Head of caudate nucleus (tissue), 42 donors: ENCODE measurements around the gene GNPTG.
A peak's percentile ranks its signal among the peaks of the same experiment; 100 is the strongest.

Experiments
- DNase-seq, 42 donors: peaks; one replicate each; pipeline versions ENCODE4 v3.0.0 to v3.0.0-alpha.2; 2020 to 2021; ENCODE audit warnings: mixed read lengths in 7 of 42
- intact Hi-C: fragments of 100-400 bp; cut with DNase I; formaldehyde crosslinking; loops from one replicate; pipeline ENCODE4 v1.15.0; 2022

GNPTG gene

DNA sequence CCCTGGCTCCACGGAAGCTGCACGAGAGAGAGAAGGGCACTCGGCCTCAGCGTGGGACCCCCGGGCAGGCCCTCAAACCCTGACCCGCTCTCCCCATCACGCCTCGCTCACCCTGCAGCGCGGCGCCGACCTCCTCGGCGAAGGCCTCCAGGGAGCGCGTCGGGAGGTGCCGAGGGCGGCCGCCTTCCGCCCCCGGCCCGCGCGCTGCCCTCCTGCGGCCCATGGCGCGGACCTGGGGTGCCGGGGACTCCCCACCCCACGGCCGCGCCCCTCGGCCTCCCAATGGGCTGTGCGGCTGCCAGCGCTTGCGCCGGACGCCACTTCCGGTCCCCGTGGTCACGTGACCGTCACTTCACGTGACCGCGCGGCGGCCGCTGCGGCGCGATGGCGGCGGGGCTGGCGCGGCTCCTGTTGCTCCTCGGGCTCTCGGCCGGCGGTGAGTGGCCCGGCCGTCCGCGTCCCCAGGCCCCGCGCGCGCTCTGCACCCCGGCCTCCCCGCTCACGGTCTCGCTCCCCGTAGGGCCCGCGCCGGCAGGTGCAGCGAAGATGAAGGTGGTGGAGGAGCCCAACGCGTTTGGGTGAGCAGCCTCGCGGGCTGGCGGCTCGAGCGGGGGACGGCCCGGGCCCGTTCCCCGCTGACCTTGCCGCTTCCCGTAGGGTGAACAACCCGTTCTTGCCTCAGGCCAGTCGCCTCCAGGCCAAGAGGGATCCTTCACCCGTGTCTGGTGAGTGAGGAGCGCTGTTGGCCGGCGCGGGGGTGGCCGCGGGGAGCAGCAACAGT lies at the start of gene GNPTG, which contains the start of gene TSR3:
TSS of gene GNPTG (plus strand) at position 350 of the 781 bp plus-strand sequence. CDS start at position 385, 35 bp downstream.
TSS of gene TSR3 (minus strand) at position 297 of the 781 bp plus-strand sequence. CDS start at position 223, 74 bp downstream.
- DNase-seq = peak; percentile 24 to 89 (median 76)
- intact Hi-C loops = loop anchor here (5.0 to 10.0 kb wide), 3 partner anchors 39 to 123 kb away; partner anchors contain the start of genes CLCN7 and UQCC4

DNA sequence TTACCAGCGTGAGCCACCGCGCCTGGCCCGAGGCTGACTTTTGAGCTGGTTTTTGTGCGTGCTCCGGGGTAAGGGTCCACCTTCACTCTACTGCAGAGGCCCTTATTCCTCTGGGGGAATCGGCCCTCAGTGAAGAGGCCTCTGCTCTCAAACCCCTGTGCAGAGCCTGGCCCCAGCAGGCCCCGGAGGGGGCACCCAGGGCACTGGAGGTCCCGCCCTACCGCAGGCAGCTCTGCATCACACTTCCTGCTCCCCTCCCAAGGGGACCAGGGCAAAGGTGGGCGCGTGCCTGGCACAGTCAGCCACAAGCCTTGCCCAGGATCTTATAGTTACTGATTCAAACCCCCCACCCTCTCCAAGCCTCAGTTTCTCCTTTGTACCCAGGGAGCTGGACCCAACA lies 45.9 kb upstream of the GNPTG start:
- intact Hi-C loops = loop anchor here (10.0 kb wide), 1 partner anchor 109 kb away; the partner anchor contains the start of gene UNKL

DNA sequence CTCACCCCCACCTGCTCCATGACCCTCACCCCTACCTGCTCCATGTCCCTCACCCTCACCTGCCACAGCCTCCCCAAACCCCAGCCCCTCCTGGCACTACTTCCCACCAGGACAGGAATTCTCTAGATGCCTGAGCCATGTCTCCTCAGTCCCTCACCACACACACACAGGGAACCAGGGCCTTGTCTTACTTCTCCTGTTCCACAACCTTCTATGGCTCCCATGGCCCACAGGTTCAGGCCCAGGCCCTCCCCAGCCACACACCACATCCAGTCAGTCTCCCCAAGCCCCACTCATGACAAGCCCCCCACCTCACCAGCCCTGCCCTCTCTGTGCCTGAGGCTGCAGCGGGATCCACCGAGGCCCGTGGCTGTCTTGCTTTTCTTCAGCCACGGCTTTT lies 45.4 kb upstream of the GNPTG start:
- DNase-seq = no peak
- intact Hi-C loops = loop anchor here (10.0 kb wide), 1 partner anchor 108 kb away; the partner anchor contains the start of gene UNKL

More for the DNA sequence above, 45.9 kb upstream of the GNPTG start:
- DNase-seq = no peak

DNA sequence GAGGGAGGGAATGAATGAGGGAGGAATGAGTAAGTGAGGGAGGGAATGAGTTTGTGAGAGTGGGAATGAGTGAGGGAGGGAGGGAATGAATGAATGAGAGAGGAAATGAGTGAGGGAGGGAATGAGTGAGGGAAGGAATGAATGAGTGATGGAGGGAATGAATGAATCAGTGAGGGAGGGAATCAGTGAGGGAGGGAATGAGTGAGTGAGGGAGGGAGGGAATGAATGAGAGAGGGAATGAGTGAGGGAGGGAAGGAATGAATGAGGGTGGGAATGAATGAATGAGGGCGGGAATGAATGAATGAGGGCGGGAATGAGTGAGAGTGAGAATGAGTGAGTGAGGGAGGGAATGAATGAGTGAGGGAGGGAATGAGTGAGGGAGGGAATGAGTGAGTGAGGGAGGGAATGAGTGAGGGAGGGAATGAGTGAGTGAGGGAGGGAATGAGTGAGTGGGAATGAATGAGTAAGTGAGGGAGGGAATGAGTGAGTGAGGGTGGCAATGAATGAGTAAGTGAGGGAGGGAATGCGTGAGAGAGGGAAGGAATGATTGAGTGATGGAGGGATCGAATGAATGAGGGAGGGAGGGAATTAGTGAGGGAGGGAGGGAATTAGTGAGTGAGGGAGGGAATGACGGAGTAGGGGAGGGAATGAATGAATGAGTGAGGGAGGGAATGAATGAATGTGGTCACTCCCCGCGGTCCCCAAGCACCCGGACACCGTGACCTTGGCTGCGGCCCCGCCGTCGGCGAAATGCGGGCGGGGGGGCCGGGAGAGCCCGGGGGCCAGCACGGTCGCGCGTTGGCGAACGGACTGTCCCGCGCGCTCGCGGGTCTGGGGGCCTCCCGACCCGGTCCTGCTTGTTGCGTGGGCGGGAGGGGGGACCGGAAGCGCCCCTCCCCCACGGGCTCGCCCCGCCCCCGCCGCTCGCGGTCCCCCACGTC lies 43.4 kb upstream of the GNPTG start:
- intact Hi-C loops = loop anchor here (10.0 kb wide), 1 partner anchor 106 kb away; the partner anchor contains the start of gene UNKL
- DNase-seq = no peak

DNA sequence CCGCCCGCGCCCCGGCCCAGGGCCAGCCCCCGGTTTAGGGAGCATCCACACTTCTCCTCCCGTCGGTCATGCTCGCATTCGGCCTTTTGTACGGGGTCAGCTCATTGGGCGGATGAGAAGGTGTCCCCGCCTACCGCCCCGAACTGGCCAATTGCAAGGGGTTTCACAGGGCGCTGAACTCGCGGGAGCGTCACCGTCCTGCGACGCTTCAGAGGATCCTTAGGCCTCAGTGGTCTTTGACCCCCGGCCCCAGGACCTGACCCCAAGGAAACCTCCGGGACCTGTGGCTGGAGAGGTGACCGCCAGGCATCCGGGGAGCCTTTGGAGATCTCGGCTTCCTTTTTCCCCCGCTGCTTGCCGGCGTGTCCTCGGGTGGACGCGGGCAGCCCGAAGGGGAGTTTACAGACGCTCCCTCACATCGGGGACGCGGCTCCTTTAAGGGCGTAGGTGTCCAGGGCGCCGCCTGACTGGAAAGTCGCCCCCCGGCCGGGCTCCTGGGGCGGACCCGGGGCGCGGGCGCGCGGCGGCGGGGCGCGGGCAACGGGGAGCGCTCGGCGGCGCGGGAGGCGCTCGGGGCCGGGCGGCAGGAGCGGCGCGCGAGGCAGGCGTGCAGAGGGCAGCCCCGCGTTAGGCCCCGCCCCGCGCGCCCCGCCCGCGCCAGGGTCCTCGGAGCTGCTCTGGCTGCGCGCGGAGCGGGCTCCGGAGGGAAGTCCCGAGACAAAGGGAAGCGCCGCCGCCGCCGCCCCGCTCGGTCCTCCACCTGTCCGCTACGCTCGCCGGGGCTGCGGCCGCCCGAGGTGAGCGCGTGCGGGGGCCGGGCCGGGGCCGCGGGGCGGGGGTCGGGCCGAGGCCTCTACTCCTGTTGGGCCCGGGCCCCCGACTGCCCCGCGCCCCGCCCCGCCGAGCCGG lies 42.5 kb upstream of the GNPTG start, which contains the start of gene UBE2I:
TSS of gene UBE2I (plus strand) at position 660 of the 909 bp plus-strand sequence. CDS start 4,395 bp downstream, outside the sequence.
- intact Hi-C loops = loop anchor here (10.0 kb wide), 1 partner anchor 106 kb away; the partner anchor contains the start of gene UNKL
- peak; percentile 96 to 100 (median 99) for DNase-seq

DNA sequence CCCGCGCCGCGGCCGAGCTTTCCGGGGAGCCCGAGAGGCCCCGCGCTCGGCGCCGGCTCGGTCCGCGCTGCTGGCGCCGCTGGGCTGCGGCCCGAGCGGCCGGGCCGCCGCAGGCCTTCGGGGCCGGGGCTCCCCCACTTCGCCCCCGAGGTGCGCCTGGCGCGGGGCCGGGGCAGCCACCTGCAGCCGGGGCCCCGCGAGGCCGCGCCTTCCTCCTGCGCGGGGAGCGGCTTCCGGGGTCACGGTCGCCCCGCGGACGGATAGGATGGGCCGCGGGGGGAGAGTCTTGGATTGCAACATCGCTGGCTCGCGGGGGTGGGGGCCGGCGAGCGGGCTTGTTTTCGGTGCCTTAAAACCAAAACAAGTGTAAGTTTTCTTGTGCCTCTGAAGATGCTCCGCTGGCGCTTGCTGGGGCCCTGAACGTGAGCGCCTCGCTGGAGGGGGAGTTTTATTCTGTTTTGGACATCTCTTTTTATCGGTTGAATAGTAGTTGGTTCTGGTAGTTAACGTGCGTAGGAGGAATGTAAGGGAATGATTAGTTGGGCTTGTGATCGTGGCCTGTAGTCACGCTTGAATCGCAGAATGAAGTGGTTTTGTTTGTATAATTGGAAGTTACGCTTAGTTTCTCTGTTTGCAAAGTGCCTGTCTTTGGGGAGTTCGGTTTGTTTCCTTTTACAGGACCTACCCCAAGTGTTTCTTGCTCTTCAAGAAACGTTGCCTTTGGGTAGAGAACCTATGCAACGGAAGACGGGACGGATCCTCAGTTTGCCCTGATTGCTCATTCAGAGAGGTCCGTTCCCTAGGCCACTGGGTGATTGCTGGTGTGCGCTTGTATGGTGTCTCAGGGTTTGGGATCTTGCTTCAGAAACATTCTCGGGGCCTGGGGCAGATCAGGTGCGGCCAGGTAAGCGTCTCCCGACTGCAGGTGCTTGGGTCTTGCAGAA lies 41.6 kb upstream of the GNPTG start:
- DNase-seq = peak in 26 of 42 donors; percentile 17 to 63 (median 32)
- intact Hi-C loops = loop anchor here (2.0 to 10.0 kb wide), 3 partner anchors 25 to 105 kb away; partner anchors contain the start of genes GNPTG, TSR3 and UNKL

DNA sequence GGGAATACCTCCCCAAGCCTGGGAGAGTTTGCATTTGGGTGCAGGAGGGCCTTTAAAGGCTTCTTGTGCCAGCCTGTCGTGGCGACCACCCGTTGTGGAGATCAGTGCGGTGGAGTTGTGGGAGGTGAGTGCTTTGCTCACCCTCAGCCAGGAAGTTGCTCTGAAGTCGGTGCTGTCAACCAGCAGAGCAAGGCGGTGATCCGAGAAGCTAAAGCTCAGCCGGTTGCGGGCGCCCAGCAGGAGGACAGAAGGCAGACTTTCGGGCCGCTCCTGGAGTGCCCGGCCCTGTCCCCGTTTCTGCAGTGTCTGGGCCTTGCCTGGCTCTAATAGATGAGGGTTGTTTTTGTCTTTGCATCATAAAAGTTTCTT lies 40.9 kb upstream of the GNPTG start:
- intact Hi-C loops = loop anchor here (2.0 to 5.0 kb wide), 2 partner anchors 24 to 41 kb away; partner anchors contain the start of genes GNPTG and TSR3
- DNase-seq = no peak

DNA sequence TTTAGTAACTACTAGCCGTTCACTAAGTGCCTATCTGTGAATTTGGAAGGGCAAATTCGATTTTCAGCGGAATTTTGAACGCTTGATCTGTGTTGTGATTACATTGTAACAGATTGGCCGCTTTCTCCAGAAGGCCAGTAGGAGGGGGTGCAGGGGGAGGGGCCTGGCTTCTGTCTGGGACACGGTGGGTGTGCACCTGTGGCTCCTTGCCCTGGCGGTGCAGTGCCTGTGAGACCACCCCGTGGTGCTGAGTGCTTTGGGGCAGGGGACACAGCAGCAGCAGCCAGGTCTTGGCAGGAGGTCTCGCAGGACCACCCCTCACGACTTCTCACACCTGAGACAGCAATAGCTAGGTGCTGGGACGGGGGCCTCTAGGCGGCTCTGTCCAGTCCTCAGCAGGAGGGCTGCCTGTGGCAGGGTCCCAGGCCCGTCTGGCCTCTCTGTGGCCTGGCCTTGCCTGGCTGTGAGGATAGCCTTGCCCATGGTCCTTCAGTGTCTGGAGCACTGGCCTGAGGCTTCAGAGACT lies 40.5 kb upstream of the GNPTG start:
- DNase-seq = no peak
- intact Hi-C loops = loop anchor here (2.0 to 5.0 kb wide), 2 partner anchors 24 to 41 kb away; partner anchors contain the start of genes GNPTG and TSR3

DNA sequence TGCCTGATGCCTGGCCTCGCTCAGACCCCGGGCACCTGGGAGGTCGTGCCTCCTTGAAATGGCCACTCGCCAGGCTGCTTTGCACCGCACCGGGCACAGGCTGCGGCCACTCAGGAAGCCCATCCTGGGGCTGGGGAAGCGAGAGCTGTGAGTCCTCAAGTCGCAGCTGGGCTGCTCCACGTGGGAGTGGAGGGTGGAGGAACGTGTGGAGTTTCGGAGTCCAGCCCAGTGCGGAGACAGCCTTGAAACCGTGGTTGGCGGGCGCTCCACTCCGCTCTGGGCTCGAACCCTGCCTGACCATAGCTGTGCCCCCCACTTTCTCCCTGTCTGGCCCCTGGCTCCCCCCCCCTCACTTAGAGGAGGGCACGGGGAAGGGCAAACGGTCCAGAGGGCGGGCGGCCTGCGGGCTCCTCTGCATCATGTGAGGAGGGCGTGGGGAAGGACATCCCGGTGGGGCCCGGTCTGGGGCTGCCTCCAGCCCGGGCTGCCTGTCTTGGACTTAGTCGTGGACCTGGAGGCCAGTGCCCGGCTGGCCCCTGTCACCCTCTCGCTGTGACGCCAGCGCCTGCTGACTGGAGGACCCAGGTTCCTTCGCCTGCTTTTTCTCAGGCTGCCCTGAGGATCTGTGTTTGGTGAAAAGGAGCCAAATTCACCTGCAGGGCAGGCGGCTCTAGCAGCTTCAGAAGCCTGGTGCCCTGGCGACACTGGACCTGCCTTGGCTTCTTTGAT lies 39.8 kb upstream of the GNPTG start:
- intact Hi-C loops = loop anchor here (2.0 to 5.0 kb wide), 2 partner anchors 23 to 40 kb away; partner anchors contain the start of genes GNPTG and TSR3
- DNase-seq = peak in 2 of 42 donors; percentile 28 to 42

DNA sequence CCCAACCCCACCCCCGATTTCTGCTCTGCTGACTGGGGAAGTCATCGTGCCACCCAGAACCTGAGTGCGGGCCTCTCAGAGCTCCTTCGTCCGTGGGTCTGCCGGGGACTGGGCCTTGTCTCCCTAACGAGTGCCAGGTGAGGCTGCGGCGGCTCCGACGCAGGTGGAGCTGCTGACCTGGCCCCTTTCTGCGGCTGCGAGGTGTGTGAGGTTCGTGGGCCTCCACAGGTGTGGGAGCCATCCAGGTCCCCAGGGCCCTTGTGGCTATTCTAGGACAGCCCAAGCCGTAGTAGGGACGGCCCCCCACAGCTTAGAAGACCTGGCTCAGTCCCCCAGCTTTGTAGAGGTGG lies 39.3 kb upstream of the GNPTG start:
- intact Hi-C loops = loop anchor here (5.0 kb wide), 1 partner anchor 40 kb away; the partner anchor contains the start of genes GNPTG and TSR3
- DNase-seq = no peak

DNA sequence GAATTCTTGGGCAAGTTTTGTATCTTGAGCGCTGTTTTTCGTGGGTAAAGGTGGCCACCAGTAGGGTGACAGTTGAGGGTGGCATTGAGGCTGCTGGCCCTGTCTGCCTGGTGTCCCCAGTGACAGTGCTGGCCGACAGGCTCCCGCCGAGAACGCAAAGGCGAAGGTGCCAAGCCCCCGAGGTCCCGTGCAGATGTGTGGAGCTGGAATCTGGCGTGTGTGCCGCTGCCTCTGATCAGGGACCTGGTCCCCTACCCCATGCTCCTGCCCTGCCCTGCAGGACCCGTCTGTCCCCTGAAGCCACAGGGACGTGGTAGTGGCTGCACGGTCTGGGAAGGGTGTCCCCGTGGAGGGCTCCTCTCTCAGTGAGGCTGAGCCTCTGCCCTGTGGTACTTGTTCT lies 38.8 kb upstream of the GNPTG start:
- intact Hi-C loops = loop anchor here (5.0 kb wide), 1 partner anchor 39 kb away; the partner anchor contains the start of genes GNPTG and TSR3
- DNase-seq = no peak

DNA sequence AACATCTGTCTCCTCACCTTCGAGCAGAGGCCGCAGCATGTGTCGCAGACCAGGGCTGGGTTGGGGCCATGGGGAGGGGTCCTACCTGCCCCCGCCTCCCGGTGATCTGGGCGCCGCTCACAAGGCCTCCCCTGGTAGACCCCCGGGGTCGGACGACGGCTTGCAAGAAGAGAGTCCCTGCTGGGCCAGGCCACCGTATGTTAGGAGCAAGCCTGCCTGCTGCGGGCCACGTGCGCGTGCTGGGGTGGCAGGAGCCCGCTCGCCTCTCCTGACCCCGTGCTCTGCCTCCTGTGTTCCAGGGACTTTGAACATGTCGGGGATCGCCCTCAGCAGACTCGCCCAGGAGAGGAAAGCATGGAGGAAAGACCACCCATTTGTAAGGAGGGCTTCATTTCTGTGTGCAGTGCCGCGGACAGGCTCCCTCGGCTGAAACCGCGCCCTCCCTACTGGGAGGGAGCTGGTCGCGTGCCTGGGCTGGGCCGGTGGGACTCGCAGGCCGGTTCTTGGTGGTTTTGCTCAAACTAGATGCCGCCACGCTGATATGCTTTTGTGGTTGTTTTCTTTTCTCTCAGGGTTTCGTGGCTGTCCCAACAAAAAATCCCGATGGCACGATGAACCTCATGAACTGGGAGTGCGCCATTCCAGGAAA lies 37.9 kb upstream of the GNPTG start:
- DNase-seq = no peak
- intact Hi-C loops = loop anchor here (5.0 kb wide), 1 partner anchor 38 kb away; the partner anchor contains the start of genes GNPTG and TSR3

DNA sequence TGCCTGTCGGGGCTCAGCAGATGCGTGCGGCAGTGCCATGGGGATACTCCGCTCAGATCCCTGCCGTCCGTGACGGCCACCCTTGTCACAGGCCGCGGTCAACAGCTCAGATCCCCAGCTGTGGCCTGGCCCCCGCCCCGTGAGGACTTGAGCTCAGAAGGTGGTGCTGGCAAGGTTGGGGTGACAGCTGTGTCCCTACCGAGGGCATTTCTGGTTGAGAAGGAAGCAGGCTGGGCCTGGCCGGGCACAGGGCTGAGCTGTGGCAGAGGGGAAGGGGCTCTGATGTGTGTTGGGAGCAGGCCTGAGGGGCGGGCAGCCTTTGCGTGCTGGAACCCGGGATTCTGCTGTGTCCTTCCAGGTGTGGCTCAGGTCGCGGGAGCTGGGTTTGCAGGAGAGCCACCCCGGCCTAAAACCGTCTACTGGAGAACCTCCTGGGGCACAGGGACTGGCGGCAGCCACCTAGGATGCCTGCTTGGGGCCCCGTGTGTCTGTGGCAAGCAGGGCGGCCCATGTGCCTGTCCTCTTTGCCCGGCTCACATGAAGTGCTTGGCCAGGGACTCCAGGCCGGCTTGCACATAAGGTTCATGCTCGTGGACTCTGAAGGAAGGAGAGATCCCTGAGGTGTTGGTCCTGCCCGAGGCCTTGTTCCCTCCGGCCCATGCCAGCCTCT lies 37.2 kb upstream of the GNPTG start:
- intact Hi-C loops = loop anchor here (5.0 kb wide), 1 partner anchor 38 kb away; the partner anchor contains the start of genes GNPTG and TSR3
- DNase-seq = no peak
